ENCODE measurements around the gene SLCO3A1. TPM values are rescaled to one million over a fixed set of nuclear protein-coding genes. Genes with fewer than 3 reads are reported as not detected.

Gene SLCO3A1
- total and polyA plus RNA-seq, 12 donors, result 1.8 to 26.6 (median 17.2) TPM

GRCh38 chr15:91992945-91993344 lies 139.4 kb downstream of the SLCO3A1 start:
- Histone ChIP-seq H3K4me3 (no peak overlapping the region), H3K27ac (no peak overlapping the region), H3K4me1 (replicated peaks in 1 of 2) (peaks cover 4 to 13% of the 10 kb centered on the region in 2 donors), H3K9me3 (replicated peaks in 1 of 3) (no peaks in the 10 kb centered on the region), H3K27me3 (no peaks in the 10 kb centered on the region), H3K36me3 (replicated peaks in 1 of 2) (no peaks in the 10 kb centered on the region)
- intact Hi-C loops (cut with DNase I), result no loop called here
- WGBS, 4 donors, result 58 to 70% (median 62%) methylated on average over 3 of the region's 3 CpGs
- TF ChIP-seq POLR2A (IDR thresholded peaks at IDR 0.05) (no peak), CTCF (IDR thresholded peaks at IDR 0.05) (no peak)
- no peak for DNase-seq

GRCh38 chr15:91995146-91995545 lies 141.6 kb downstream of the SLCO3A1 start:
- no peak for DNase-seq
- intact Hi-C loops (cut with DNase I), result no loop called here
- H3K4me1 ChIP-seq (replicated peaks in 1 of 2), result peaks cover 4 to 13% of the 10 kb centered on the region in 2 donors
- no peak overlapping the region for H3K4me3 ChIP-seq
- no peak overlapping the region for H3K27ac ChIP-seq
- H3K36me3 ChIP-seq (replicated peaks in 1 of 2), result no peaks in the 10 kb centered on the region
- WGBS, 4 donors, result 93 to 97% (median 96%) methylated on average over 3 of the region's 3 CpGs
- no peaks in the 10 kb centered on the region for H3K27me3 ChIP-seq
- no peak for TF ChIP-seq POLR2A (IDR thresholded peaks at IDR 0.05)
- no peak for TF ChIP-seq CTCF (IDR thresholded peaks at IDR 0.05)
- H3K9me3 ChIP-seq (replicated peaks in 1 of 3), result no peaks in the 10 kb centered on the region

GRCh38 chr15:91997163-91997562 lies 143.7 kb downstream of the SLCO3A1 start:
- H3K4me3 ChIP-seq, result no peak overlapping the region
- no peaks in the 10 kb centered on the region for H3K9me3 ChIP-seq (replicated peaks in 1 of 3)
- no peak for DNase-seq
- no peaks in the 10 kb centered on the region for H3K27me3 ChIP-seq
- 83 to 97% (median 86%) methylated on average over 2 of the region's 2 CpGs for WGBS, 4 donors
- H3K36me3 ChIP-seq (replicated peaks in 1 of 2), result no peaks in the 10 kb centered on the region
- TF ChIP-seq POLR2A (IDR thresholded peaks at IDR 0.05) (no peak), CTCF (IDR thresholded peaks at IDR 0.05) (no peak)
- no peak overlapping the region for H3K27ac ChIP-seq
- H3K4me1 ChIP-seq (replicated peaks in 1 of 2), result peaks cover 4 to 7% of the 10 kb centered on the region in 2 donors
- intact Hi-C loops (cut with DNase I), result no loop called here

- Histone ChIP-seq H3K4me1 (replicated peaks in 1 of 2) (no peaks in the 10 kb centered on the region), H3K27ac (no peak overlapping the region), H3K9me3 (replicated peaks in 1 of 3) (no peaks in the 10 kb centered on the region), H3K27me3 (no peaks in the 10 kb centered on the region), H3K4me3 (no peak overlapping the region), H3K36me3 (replicated peaks in 1 of 2) (no peaks in the 10 kb centered on the region)
- WGBS, 4 donors, result 72 to 92% (median 83%) methylated on average over 6 of the region's 6 CpGs
- no peak for DNase-seq
- intact Hi-C loops (cut with DNase I), result no loop called here
- TF ChIP-seq POLR2A (IDR thresholded peaks at IDR 0.05) (no peak), CTCF (IDR thresholded peaks at IDR 0.05) (no peak)
Measured at GRCh38 chr15:92000709-92001108, 147.2 kb downstream of the SLCO3A1 start.

Data from adrenal gland (tissue), 12 donors.